ENCODE data around the gene SLC35A3.

DNA sequence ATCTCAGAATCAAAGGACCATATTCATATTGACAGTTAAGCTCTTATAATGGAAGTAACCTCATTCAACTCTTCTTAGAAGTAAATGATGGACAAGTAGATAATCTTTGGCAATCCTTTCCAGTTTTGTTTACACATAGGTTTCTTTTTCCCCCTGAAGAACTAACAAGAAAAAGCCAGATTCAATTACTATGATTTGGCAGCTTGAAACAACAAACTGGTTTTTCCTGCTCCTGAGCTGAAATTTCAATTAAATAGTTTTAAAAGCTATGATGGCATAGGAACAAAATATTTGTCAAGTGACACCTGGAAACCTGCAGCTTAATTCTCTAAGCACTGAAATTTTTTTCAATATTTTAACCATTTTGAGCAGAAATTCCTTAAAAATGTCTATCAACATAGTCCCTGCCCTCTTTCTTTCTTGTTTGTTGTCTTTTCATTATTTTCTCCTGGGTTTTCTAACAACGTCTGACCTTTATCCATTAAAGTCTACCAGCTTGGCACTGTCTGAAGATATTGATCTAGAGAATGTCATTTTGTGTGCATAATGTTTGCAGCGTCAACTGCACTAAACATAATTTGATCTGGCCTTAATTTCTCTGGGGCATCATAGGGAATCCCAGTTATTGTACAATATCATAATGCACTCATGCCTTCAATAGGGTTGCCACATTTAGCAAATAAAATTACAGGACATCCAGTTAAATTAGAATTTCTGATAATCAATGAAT lies 4.0 kb upstream of the SLC35A3 start:
- no peak for TF ChIP-seq CTCF (IDR thresholded peaks at IDR 0.05)
- no peak for TF ChIP-seq EZH2 (IDR thresholded peaks at IDR 0.05)
- TF ChIP-seq EZH2phosphoT487 (IDR thresholded peaks at IDR 0.05): no peak

Measured in neural progenitor cell (in vitro differentiated cells).